SK-N-SH (cell line): Measurements from ENCODE around the gene FMNL2. TPM values are rescaled to one million over a fixed set of nuclear protein-coding genes. Genes with fewer than 3 reads are reported as not detected.
A peak's percentile ranks its signal among the peaks of the same experiment; 100 is the strongest.

Experiments used
- CTCF ChIA-PET: fragments of 300-600, 350-600 bp; formaldehyde crosslinking; extraction: SDS; loops from one replicate; lab custom pipeline; 2021; lab: Yijun Ruan, JAX
- POLR2A ChIA-PET: fragments of 350-600 bp; sonication (Branson Sonifier 250); formaldehyde crosslinking; extraction: SDS; loops from one replicate; lab custom pipeline; 2020; ENCODE audit warnings: antibody characterized with exemption, inconsistent platforms; lab: Yijun Ruan, JAX
- DNase-seq: peaks from one replicate; pipeline ENCODE4 v3.0.0; 2012
- H2AFZ ChIP-seq: fragments of 200-600 bp; sonication (generic); 2 replicates; pipeline ENCODE4 v1.8.1; 2016; ENCODE audit warnings: antibody characterized with exemption, mild to moderate bottlenecking, low read depth
- H3F3A ChIP-seq: fragments of 200-600 bp; sonication (generic); replicated peaks from 2 replicates; pipeline ENCODE3; 2016; ENCODE audit warnings: antibody characterized with exemption, mild to moderate bottlenecking; ENCODE audit not compliant: insufficient read depth
- H3K27ac ChIP-seq, 2 experiments: fragments of 200-500 bp in 1 of 2; fragments of 200-600 bp in 1 of 2; sonication (Bioruptor generic) in 1 of 2; sonication (generic), shearing (Covaris generic) in 1 of 2; 2 replicates each; pipeline versions ENCODE4 v1.5.1 to v1.6.1; 2014 to 2016; ENCODE audit warnings: low read depth in 2 of 2, inconsistent platforms in 1 of 2, low read length in 1 of 2, mild to moderate bottlenecking in 1 of 2, mixed read lengths in 1 of 2
- H3K27me3 ChIP-seq: fragments of 200-600 bp; sonication (generic), shearing (Covaris generic); 2 replicates; pipeline ENCODE4 v1.6.1; 2016; ENCODE audit warnings: mixed run types; ENCODE audit not compliant: insufficient read depth
- H3K36me3 ChIP-seq, 2 experiments: fragments of 200-500 bp in 1 of 2; fragments of 200-600 bp in 1 of 2; sonication (Bioruptor generic) in 1 of 2; sonication (generic) in 1 of 2; replicated peaks in 1 of 2; 2 replicates each; pipeline versions ENCODE3 to v1.5.1; 2014 to 2016; ENCODE audit warnings: low read length in 1 of 2, mild to moderate bottlenecking in 1 of 2; ENCODE audit not compliant: insufficient read depth in 2 of 2, control insufficient read depth in 1 of 2
- H3K4me1 ChIP-seq, 2 experiments: fragments of 200-500 bp in 1 of 2; fragments of 200-600 bp in 1 of 2; sonication (Bioruptor generic) in 1 of 2; sonication (generic), shearing (Covaris generic) in 1 of 2; 2 replicates each; pipeline versions ENCODE4 v1.5.1 to v1.6.1; 2014 to 2016; ENCODE audit warnings: low read depth in 1 of 2, low read length in 1 of 2, mixed run types in 1 of 2; ENCODE audit not compliant: insufficient read depth in 2 of 2, control insufficient read depth in 1 of 2
- H3K4me2 ChIP-seq: fragments of 200-600 bp; sonication (generic), shearing (Covaris generic); 2 replicates; pipeline ENCODE4 v1.6.1; 2017; ENCODE audit warnings: mixed run types
- H3K4me3 ChIP-seq, 2 experiments: fragments of 200-500 bp in 1 of 2; fragments of 200-600 bp in 1 of 2; sonication (Bioruptor generic) in 1 of 2; sonication (generic), shearing (Covaris generic) in 1 of 2; 2 replicates each; pipeline versions ENCODE4 v1.5.1 to v1.8.1; 2014 to 2016; ENCODE audit warnings: low read depth in 2 of 2, inconsistent platforms in 1 of 2, low read length in 1 of 2, mild to moderate bottlenecking in 1 of 2, mixed read lengths in 1 of 2, moderate library complexity in 1 of 2
- H3K79me2 ChIP-seq: fragments of 200-600 bp; sonication (generic); 2 replicates; pipeline ENCODE4 v1.8.1; 2017; ENCODE audit warnings: mild to moderate bottlenecking; ENCODE audit not compliant: insufficient read depth
- H3K9ac ChIP-seq: fragments of 200-600 bp; sonication (generic); 2 replicates; pipeline ENCODE4 v1.6.1; 2017; ENCODE audit warnings: mixed run types
- H3K9me2 ChIP-seq: fragments of 200-600 bp; sonication (generic); 2 replicates; pipeline ENCODE4 v1.6.1; 2017; ENCODE audit warnings: mixed run types
- H3K9me3 ChIP-seq: fragments of 200-600 bp; sonication (generic); 2 replicates; pipeline ENCODE4 v1.6.1; 2017; ENCODE audit warnings: mixed run types, mild to moderate bottlenecking, moderate library complexity
- H4K20me1 ChIP-seq: fragments of 200-600 bp; sonication (generic); 2 replicates; pipeline ENCODE4 v1.6.1; 2017; ENCODE audit warnings: mild to moderate bottlenecking, mixed run types; ENCODE audit not compliant: insufficient read depth
- EZH2phosphoT487 ChIP-seq: fragments of 200-600 bp; sonication (generic); IDR thresholded peaks from 2 replicates; pipeline ENCODE4 v1.6.1; 2017; ENCODE audit warnings: low read depth, mixed run types, mild to moderate bottlenecking, antibody characterized with exemption, moderate library complexity, borderline replicate concordance
- TAF1 ChIP-seq: IDR thresholded peaks from 2 replicates; pipeline ENCODE4 v1.6.1; 2012; ENCODE audit warnings: low read depth, mild to moderate bottlenecking, low read length, moderate library complexity, borderline replicate concordance
- TCF12 ChIP-seq: IDR thresholded peaks from 2 replicates; pipeline ENCODE4 v1.4.0; 2012
- TEAD4 ChIP-seq: IDR thresholded peaks from 2 replicates; pipeline ENCODE4 v1.4.0; 2012; ENCODE audit warnings: mild to moderate bottlenecking, borderline replicate concordance; ENCODE audit not compliant: insufficient read depth
- WGBS: methylation state at CpG from one replicate; pipeline ENCODE4 v1.1.6; 2017; ENCODE audit warnings: low lambda C conversion rate; 5-methylcytosine and 5-hydroxymethylcytosine counted together
- polyA plus RNA-seq, 3 experiments: library from polyadenylated mRNA; depleted of rRNA; stranded (reverse); fragments of >200 nt; gene quantifications; 2 replicates each; pipeline ENCODE4 v1.2.3, GENCODE V29; 2012
- TF ChIP-seq, protein P1 (sequence below): fragments of 200-600 bp; sonication (generic); IDR thresholded peaks from 2 replicates; pipeline ENCODE4 v1.6.1; 2017; ENCODE audit warnings: antibody characterized with exemption, mild to moderate bottlenecking, moderate library complexity
- TF ChIP-seq, protein P2 (sequence below): IDR thresholded peaks from 2 replicates; pipeline ENCODE4 v1.4.0; 2012; ENCODE audit warnings: low read depth, borderline replicate concordance
- TF ChIP-seq, protein P3 (sequence below): IDR thresholded peaks from 2 replicates; pipeline ENCODE4; 2012

FMNL2 gene
- polyA plus RNA-seq, 1 of the 3 experiments (the other 2 are of a cell fraction), result 14.5 TPM

- TF ChIP-seq TAF1 (no peak), EZH2phosphoT487 (no peak)
- TF ChIP-seq, protein P1, sequence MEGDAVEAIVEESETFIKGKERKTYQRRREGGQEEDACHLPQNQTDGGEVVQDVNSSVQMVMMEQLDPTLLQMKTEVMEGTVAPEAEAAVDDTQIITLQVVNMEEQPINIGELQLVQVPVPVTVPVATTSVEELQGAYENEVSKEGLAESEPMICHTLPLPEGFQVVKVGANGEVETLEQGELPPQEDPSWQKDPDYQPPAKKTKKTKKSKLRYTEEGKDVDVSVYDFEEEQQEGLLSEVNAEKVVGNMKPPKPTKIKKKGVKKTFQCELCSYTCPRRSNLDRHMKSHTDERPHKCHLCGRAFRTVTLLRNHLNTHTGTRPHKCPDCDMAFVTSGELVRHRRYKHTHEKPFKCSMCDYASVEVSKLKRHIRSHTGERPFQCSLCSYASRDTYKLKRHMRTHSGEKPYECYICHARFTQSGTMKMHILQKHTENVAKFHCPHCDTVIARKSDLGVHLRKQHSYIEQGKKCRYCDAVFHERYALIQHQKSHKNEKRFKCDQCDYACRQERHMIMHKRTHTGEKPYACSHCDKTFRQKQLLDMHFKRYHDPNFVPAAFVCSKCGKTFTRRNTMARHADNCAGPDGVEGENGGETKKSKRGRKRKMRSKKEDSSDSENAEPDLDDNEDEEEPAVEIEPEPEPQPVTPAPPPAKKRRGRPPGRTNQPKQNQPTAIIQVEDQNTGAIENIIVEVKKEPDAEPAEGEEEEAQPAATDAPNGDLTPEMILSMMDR, result no peak
- TF ChIP-seq, protein P2, sequence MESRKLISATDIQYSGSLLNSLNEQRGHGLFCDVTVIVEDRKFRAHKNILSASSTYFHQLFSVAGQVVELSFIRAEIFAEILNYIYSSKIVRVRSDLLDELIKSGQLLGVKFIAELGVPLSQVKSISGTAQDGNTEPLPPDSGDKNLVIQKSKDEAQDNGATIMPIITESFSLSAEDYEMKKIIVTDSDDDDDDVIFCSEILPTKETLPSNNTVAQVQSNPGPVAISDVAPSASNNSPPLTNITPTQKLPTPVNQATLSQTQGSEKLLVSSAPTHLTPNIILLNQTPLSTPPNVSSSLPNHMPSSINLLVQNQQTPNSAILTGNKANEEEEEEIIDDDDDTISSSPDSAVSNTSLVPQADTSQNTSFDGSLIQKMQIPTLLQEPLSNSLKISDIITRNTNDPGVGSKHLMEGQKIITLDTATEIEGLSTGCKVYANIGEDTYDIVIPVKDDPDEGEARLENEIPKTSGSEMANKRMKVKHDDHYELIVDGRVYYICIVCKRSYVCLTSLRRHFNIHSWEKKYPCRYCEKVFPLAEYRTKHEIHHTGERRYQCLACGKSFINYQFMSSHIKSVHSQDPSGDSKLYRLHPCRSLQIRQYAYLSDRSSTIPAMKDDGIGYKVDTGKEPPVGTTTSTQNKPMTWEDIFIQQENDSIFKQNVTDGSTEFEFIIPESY, result no peak
- TF ChIP-seq, protein P3, sequence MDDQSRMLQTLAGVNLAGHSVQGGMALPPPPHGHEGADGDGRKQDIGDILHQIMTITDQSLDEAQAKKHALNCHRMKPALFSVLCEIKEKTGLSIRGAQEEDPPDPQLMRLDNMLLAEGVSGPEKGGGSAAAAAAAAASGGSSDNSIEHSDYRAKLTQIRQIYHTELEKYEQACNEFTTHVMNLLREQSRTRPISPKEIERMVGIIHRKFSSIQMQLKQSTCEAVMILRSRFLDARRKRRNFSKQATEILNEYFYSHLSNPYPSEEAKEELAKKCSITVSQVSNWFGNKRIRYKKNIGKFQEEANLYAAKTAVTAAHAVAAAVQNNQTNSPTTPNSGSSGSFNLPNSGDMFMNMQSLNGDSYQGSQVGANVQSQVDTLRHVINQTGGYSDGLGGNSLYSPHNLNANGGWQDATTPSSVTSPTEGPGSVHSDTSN, result no peak
These were observed 166.7 kb downstream of the FMNL2 start (continued) for GRCh38 chr2:152501666-152502065.

GRCh38 chr2:152504618-152505017, 169.6 kb downstream of the FMNL2 start:
- H3K27me3 ChIP-seq, result no peaks in the 10 kb centered on the region
- peaks cover 8% of the 10 kb centered on the region for H3F3A ChIP-seq
- H3K79me2 ChIP-seq, result no peaks in the 10 kb centered on the region; the same call in 1 of the 2 replicates
- TF ChIP-seq, protein P3, result peak; percentile 54; the same call in 1 of the 2 replicates
- TF ChIP-seq TCF12 (0 out of 2 replicates have a peak, but pooled peaks have one; percentile 30), TEAD4 (0 out of 2 replicates have a peak, but pooled peaks have one; percentile 15), TAF1 (no peak)
- TF ChIP-seq, protein P2, result no peak
- no peak overlapping the region for H3K4me3 ChIP-seq
- no peaks in the 10 kb centered on the region for H3K9me2 ChIP-seq
- no peaks in the 10 kb centered on the region for H4K20me1 ChIP-seq
- H2AFZ ChIP-seq, result no peak overlapping the region
- no peak overlapping the region for H3K4me2 ChIP-seq
- no peaks in the 10 kb centered on the region for H3K36me3 ChIP-seq
- H3K4me1 ChIP-seq, result peaks cover 7 to 13% of the 10 kb centered on the region in 2 experiments; a peak in 3 of 4 replicates
- ChIA-PET CTCF (no interaction called here), POLR2A (no interaction called here)
- no peak for DNase-seq
- peak overlapping the region; percentile 15 to 22; a peak in 3 of 4 replicates for H3K27ac ChIP-seq
- H3K9me3 ChIP-seq, result no peaks in the 10 kb centered on the region
- no peak overlapping the region for H3K9ac ChIP-seq
- 39% methylated on average over 3 of the region's 3 CpGs for WGBS
